Thyroid gland (tissue), 4 donors: ENCODE data around the gene GUCY1A1. TPM values are rescaled to one million over a fixed set of nuclear protein-coding genes. Genes with fewer than 3 reads are reported as not detected.

Source experiments
- DNase-seq, 2 donors: peaks; one replicate each; pipeline ENCODE4 v3.0.0-alpha.2; 2019
- H3K27ac ChIP-seq, 3 donors: fragments of 200-600 bp; sonication (generic); 1 replicate in 2 of 3; 2 replicates in 1 of 3; pipeline ENCODE4 v1.5.1; 2016 to 2019; ENCODE audit warnings: mild to moderate bottlenecking in 1 of 3, moderate library complexity in 1 of 3
- H3K27me3 ChIP-seq: fragments of 200-600 bp; sonication (generic); one replicate; pipeline ENCODE4 v1.5.1; 2019
- H3K36me3 ChIP-seq, 2 donors: fragments of 200-600 bp; sonication (generic); one replicate each; pipeline ENCODE4 v1.5.1; 2016 to 2019
- H3K4me1 ChIP-seq, 2 donors: fragments of 200-600 bp; sonication (generic); one replicate each; pipeline ENCODE4 v1.5.1; 2017 to 2019
- H3K4me3 ChIP-seq, 3 donors: fragments of 200-600 bp; sonication (generic); replicated peaks in 1 of 3; 1 replicate in 2 of 3; 2 replicates in 1 of 3; pipeline ENCODE4 v1.5.1; 2016; ENCODE audit warnings: mild to moderate bottlenecking in 1 of 3
- H3K9me3 ChIP-seq: fragments of 200-600 bp; sonication (generic); one replicate; pipeline ENCODE4 v1.5.1; 2017
- POLR2A ChIP-seq, 2 donors: fragments of 450-650 bp; IDR thresholded peaks; one replicate each; pipeline ENCODE4 v1.6.1; 2017; ENCODE audit warnings: antibody characterized with exemption in 2 of 2, mild to moderate bottlenecking in 2 of 2, moderate library complexity in 1 of 2
- WGBS, 2 donors: methylation state at CpG; one replicate each; pipeline ENCODE4 v1.1.5; 2017; 5-methylcytosine and 5-hydroxymethylcytosine counted together
- intact Hi-C: fragments of 100-400 bp; cut with DNase I; formaldehyde crosslinking; loops from one replicate; pipeline ENCODE4 v1.15.1; 2023
- total RNA-seq, 4 donors: library from RNA; depleted of rRNA; stranded (reverse); fragments of >200 nt; gene quantifications; one replicate each; pipeline ENCODE4 v1.2.3, GENCODE V29; 2016
- TF ChIP-seq, protein P1 (sequence below), 6 experiments: fragments of 200-600 bp in 3 of 6; fragments of 450-650 bp in 3 of 6; sonication (generic) in 3 of 6; IDR thresholded peaks; one replicate each; pipeline ENCODE4 v1.5.1; 2016 to 2019; ENCODE audit warnings: antibody characterized with exemption in 6 of 6, mild to moderate bottlenecking in 2 of 6, inconsistent platforms in 1 of 6, moderate library complexity in 1 of 6

GUCY1A1 gene
- total RNA-seq, 4 donors from 2014 or later, result 11.4 to 25.8 (median 17.5) TPM

GRCh38 chr4:155766622-155767021 is 100.0 kb downstream of the GUCY1A1 start:
- no peak for DNase-seq
- H3K4me1 ChIP-seq, result peaks cover 0 to 9% of the 10 kb centered on the region in 2 donors
- TF ChIP-seq, protein P1, sequence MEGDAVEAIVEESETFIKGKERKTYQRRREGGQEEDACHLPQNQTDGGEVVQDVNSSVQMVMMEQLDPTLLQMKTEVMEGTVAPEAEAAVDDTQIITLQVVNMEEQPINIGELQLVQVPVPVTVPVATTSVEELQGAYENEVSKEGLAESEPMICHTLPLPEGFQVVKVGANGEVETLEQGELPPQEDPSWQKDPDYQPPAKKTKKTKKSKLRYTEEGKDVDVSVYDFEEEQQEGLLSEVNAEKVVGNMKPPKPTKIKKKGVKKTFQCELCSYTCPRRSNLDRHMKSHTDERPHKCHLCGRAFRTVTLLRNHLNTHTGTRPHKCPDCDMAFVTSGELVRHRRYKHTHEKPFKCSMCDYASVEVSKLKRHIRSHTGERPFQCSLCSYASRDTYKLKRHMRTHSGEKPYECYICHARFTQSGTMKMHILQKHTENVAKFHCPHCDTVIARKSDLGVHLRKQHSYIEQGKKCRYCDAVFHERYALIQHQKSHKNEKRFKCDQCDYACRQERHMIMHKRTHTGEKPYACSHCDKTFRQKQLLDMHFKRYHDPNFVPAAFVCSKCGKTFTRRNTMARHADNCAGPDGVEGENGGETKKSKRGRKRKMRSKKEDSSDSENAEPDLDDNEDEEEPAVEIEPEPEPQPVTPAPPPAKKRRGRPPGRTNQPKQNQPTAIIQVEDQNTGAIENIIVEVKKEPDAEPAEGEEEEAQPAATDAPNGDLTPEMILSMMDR (IDR thresholded peaks at IDR 0.05), result no peak
- TF ChIP-seq POLR2A (IDR thresholded peaks at IDR 0.05), result no peak
- intact Hi-C loops, result no loop called here
- no peaks in the 10 kb centered on the region for H3K9me3 ChIP-seq
- no peaks in the 10 kb centered on the region for H3K27me3 ChIP-seq
- no peaks in the 10 kb centered on the region for H3K36me3 ChIP-seq
- H3K27ac ChIP-seq, result no peak overlapping the region
- WGBS, 2 donors, result 85 to 96% methylated on average over 2 of the region's 2 CpGs
- no peak overlapping the region for H3K4me3 ChIP-seq

DNA sequence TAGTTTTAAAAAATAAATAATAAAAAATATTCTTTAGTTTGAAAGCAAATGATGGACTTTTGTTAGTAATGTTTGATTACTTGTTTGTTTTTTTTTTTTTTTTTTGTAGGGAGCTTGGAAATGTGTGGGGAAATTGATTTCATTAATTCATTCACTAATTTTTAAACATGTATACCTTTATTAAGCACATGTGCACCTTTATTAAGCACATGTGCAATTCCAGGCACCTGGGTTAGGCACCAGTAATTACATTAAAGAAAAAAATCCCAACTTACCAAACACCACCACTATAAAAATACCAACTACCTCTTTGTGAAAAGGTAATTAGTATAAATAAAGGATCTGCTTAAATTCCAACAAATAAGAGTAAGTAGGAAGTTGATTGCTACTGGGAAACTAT is 101.7 kb downstream of the GUCY1A1 start:
- H3K27me3 ChIP-seq, result no peaks in the 10 kb centered on the region
- TF ChIP-seq POLR2A (IDR thresholded peaks at IDR 0.05), result no peak
- TF ChIP-seq, protein P1 (IDR thresholded peaks at IDR 0.05), result no peak
- H3K36me3 ChIP-seq, result no peaks in the 10 kb centered on the region
- H3K27ac ChIP-seq, result no peak overlapping the region
- no peak overlapping the region for H3K4me3 ChIP-seq
- intact Hi-C loops, result no loop called here
- no peak for DNase-seq
- H3K4me1 ChIP-seq, result no peaks in the 10 kb centered on the region
- no peaks in the 10 kb centered on the region for H3K9me3 ChIP-seq

DNA sequence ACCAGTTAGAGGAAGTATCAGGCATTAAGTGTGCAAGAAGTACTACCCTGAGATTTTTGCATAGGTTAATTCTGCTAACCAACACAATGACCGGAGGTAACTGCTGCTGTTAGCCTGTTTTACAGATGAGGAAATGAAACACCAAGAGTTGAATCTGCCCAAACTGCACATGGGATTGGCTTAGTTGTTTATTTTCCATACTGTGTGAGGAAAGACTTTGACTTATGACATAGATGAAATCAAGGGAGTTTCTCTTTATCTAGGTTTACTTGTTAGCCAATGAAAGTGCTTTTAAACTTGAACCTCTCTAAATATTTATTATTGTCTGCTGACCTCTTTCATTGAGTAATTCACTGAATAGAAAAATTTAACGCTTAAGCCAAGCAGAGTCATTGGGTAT is 102.4 kb downstream of the GUCY1A1 start:
- Histone ChIP-seq H3K27ac (no peak overlapping the region), H3K27me3 (no peaks in the 10 kb centered on the region), H3K4me3 (no peak overlapping the region), H3K36me3 (no peaks in the 10 kb centered on the region), H3K4me1 (no peaks in the 10 kb centered on the region), H3K9me3 (no peaks in the 10 kb centered on the region)
- 78 to 82% methylated on average over 2 of the region's 2 CpGs for WGBS, 2 donors
- intact Hi-C loops, result no loop called here
- no peak for DNase-seq
- TF ChIP-seq, protein P1 (IDR thresholded peaks at IDR 0.05), result no peak
- no peak for TF ChIP-seq POLR2A (IDR thresholded peaks at IDR 0.05)

DNA sequence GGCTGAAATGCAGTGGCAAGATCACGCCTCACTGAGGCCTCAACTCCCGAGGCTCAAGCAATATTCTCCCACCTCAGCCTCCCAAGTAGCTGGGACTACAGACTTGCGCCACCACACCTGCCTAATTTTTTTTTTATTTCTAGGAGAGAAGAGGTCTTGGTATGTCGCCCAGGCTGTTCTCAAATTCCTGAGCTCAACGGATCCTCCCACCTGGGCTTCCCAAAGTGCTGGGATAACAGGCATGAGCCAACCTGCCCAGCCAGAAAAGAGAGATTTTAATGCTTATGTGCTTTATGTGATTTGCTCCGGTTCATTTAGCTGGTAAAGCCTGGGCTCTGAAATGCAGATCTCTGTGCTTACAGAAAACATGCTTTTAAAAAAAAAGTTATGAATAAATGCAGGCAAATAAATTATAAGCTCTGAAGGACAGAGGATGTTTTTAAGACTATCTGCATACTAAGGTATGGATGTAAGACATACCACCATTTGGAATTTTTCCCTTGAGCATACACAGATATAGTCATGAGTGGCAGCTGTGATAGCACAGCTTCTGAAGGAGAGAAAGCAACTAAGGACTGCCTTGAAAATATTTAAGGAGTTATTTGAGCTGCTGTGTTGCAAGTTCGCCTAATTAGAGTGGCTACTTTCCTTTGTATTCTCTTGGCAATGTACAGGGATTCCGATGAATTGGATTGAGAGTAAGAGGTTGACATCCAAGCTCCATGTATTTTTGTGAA is 106.0 kb downstream of the GUCY1A1 start:
- Histone ChIP-seq H3K36me3 (no peaks in the 10 kb centered on the region), H3K9me3 (no peaks in the 10 kb centered on the region), H3K27me3 (no peaks in the 10 kb centered on the region), H3K27ac (no peak overlapping the region), H3K4me1 (peaks cover 0 to 2% of the 10 kb centered on the region in 2 donors), H3K4me3 (no peak overlapping the region)
- WGBS, 2 donors, result 73 to 82% methylated on average over 8 of the region's 8 CpGs
- intact Hi-C loops, result no loop called here
- TF ChIP-seq, protein P1 (IDR thresholded peaks at IDR 0.05), result no peak
- no peak for TF ChIP-seq POLR2A (IDR thresholded peaks at IDR 0.05)
- DNase-seq, result no peak

- Histone ChIP-seq H3K27me3 (no peaks in the 10 kb centered on the region), H3K9me3 (no peaks in the 10 kb centered on the region), H3K36me3 (no peaks in the 10 kb centered on the region), H3K4me3 (no peak overlapping the region), H3K27ac (no peak overlapping the region), H3K4me1 (peaks cover 0 to 9% of the 10 kb centered on the region in 2 donors)
- no peak for DNase-seq
- intact Hi-C loops, result no loop called here
- 93 to 94% methylated on average over 4 of the region's 4 CpGs for WGBS, 2 donors
- TF ChIP-seq, protein P1 (IDR thresholded peaks at IDR 0.05), result no peak
Observed at GRCh38 chr4:155773196-155773800, 106.7 kb downstream of the GUCY1A1 start.
